ENCODE measurements around the gene COL20A1. TPM values are rescaled to one million over a fixed set of nuclear protein-coding genes. Genes with fewer than 3 reads are reported as not detected.

Gene COL20A1
- total and polyA plus RNA-seq, 2 donors from 2014 or later: 0.58 TPM; not detected in 1

- Histone ChIP-seq H3K4me1 (ENCODE audit: control insufficient read depth in 2 of 3, insufficient read depth in 2 of 3, low read depth in 1 of 3, low read length in 3 of 3) (no peaks in the 10 kb centered on the region), H3K9me3 (ENCODE audit: control insufficient read depth in 2 of 3, insufficient read depth in 1 of 3, low read length in 3 of 3) (peaks cover 0 to 9% (median 7%) of the 10 kb centered on the region in 3 donors), H3K9ac (ENCODE audit: low read length in 3 of 3) (no peak overlapping the region), H3K27ac (ENCODE audit: low read depth in 2 of 2, low read length in 2 of 2) (no peak overlapping the region), H3K4me3 (ENCODE audit: low read length in 3 of 3) (no peak overlapping the region), H3K36me3 (ENCODE audit: control insufficient read depth in 2 of 3, insufficient read depth in 3 of 3, low read length in 3 of 3) (no peaks in the 10 kb centered on the region), H3K27me3 (ENCODE audit: control insufficient read depth, insufficient read depth, low read length) (no peaks in the 10 kb centered on the region)
- DNase-seq (peak in 2 of 5 donors; percentile 56 to 59), FAIRE-seq (no peak)
- peak; percentile 73 for TF ChIP-seq CTCF (IDR thresholded peaks at IDR 0.05; ENCODE audit: borderline replicate concordance, extremely low read depth, insufficient read depth)
- intact Hi-C loops (cut with DNase I): no loop called here
Measured at GRCh38 chr20:63381781-63382431, 88.9 kb downstream of the COL20A1 start.

- FAIRE-seq (no peak), DNase-seq (no peak)
- Histone ChIP-seq H3K27ac (ENCODE audit: low read depth in 2 of 2, low read length in 2 of 2) (no peak overlapping the region), H3K27me3 (ENCODE audit: control insufficient read depth, insufficient read depth, low read length) (no peaks in the 10 kb centered on the region), H3K4me1 (ENCODE audit: control insufficient read depth in 2 of 3, insufficient read depth in 2 of 3, low read depth in 1 of 3, low read length in 3 of 3) (no peaks in the 10 kb centered on the region), H3K4me3 (ENCODE audit: low read length in 3 of 3) (no peak overlapping the region), H3K9ac (ENCODE audit: low read length in 3 of 3) (no peak overlapping the region), H3K36me3 (ENCODE audit: control insufficient read depth in 2 of 3, insufficient read depth in 3 of 3, low read length in 3 of 3) (no peaks in the 10 kb centered on the region), H3K9me3 (ENCODE audit: control insufficient read depth in 2 of 3, insufficient read depth in 1 of 3, low read length in 3 of 3) (peaks cover 0 to 9% (median 7%) of the 10 kb centered on the region in 3 donors)
- no peak for TF ChIP-seq CTCF (IDR thresholded peaks at IDR 0.05; ENCODE audit: borderline replicate concordance, extremely low read depth, insufficient read depth)
- intact Hi-C loops (cut with DNase I): no loop called here
Measured at GRCh38 chr20:63382551-63383300, 89.7 kb downstream of the COL20A1 start.

- no peak for DNase-seq
- Histone ChIP-seq H3K27ac (ENCODE audit: low read depth in 2 of 2, low read length in 2 of 2) (no peak overlapping the region), H3K9ac (ENCODE audit: low read length in 3 of 3) (no peak overlapping the region), H3K4me1 (ENCODE audit: control insufficient read depth in 2 of 3, insufficient read depth in 2 of 3, low read depth in 1 of 3, low read length in 3 of 3) (no peaks in the 10 kb centered on the region), H3K9me3 (ENCODE audit: control insufficient read depth in 2 of 3, insufficient read depth in 1 of 3, low read length in 3 of 3) (peaks cover 0 to 9% (median 7%) of the 10 kb centered on the region in 3 donors), H3K36me3 (ENCODE audit: control insufficient read depth in 2 of 3, insufficient read depth in 3 of 3, low read length in 3 of 3) (no peaks in the 10 kb centered on the region), H3K4me3 (ENCODE audit: low read length in 3 of 3) (no peak overlapping the region), H3K27me3 (ENCODE audit: control insufficient read depth, insufficient read depth, low read length) (no peaks in the 10 kb centered on the region)
- no peak for FAIRE-seq
- intact Hi-C loops (cut with DNase I): no loop called here
- TF ChIP-seq CTCF (IDR thresholded peaks at IDR 0.05; ENCODE audit: borderline replicate concordance, extremely low read depth, insufficient read depth): no peak
Measured at GRCh38 chr20:63383556-63383955, 90.6 kb downstream of the COL20A1 start.
